WI38 (cell line): ENCODE results near the gene ZC3H8.
"Not testable (repeated sequence)": the region's sequence is repeated elsewhere in the genome, so short reads cannot be mapped to it uniquely, and the experiment has no call there.

Experiments
- H3K4me3 ChIP-seq: 2 replicates; pipeline ENCODE4 v1.5.1; 2011; ENCODE audit warnings: low read depth, mild to moderate bottlenecking, control low read depth, low read length
- TF ChIP-seq, protein P1 (sequence below): IDR thresholded peaks from 2 replicates; pipeline ENCODE4 v1.5.1; 2012; ENCODE audit warnings: low read depth, mild to moderate bottlenecking, control low read depth, low read length

The ZC3H8 gene

DNA sequence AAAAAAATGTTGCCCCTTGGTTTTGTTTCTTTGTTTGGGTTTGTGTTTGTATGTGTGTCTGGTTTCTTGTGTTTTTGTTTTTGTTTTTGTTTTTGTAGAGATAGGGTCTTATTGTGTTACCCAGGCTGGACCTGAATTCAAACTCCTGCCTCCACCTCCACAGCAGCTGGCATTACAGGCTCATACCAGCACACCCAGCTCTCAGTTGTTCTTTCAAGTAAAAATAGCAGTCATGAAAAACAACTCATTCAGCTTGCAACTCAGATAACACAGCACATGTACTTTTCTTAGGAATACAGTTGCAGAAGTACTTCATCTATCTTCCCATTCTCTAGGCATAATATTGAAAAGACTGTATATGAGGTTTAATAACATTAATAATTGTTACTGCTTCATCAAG is 37.0 kb downstream of the ZC3H8 start:
- H3K4me3 ChIP-seq = no peak overlapping the region
- TF ChIP-seq, protein P1, sequence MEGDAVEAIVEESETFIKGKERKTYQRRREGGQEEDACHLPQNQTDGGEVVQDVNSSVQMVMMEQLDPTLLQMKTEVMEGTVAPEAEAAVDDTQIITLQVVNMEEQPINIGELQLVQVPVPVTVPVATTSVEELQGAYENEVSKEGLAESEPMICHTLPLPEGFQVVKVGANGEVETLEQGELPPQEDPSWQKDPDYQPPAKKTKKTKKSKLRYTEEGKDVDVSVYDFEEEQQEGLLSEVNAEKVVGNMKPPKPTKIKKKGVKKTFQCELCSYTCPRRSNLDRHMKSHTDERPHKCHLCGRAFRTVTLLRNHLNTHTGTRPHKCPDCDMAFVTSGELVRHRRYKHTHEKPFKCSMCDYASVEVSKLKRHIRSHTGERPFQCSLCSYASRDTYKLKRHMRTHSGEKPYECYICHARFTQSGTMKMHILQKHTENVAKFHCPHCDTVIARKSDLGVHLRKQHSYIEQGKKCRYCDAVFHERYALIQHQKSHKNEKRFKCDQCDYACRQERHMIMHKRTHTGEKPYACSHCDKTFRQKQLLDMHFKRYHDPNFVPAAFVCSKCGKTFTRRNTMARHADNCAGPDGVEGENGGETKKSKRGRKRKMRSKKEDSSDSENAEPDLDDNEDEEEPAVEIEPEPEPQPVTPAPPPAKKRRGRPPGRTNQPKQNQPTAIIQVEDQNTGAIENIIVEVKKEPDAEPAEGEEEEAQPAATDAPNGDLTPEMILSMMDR = no peak

DNA sequence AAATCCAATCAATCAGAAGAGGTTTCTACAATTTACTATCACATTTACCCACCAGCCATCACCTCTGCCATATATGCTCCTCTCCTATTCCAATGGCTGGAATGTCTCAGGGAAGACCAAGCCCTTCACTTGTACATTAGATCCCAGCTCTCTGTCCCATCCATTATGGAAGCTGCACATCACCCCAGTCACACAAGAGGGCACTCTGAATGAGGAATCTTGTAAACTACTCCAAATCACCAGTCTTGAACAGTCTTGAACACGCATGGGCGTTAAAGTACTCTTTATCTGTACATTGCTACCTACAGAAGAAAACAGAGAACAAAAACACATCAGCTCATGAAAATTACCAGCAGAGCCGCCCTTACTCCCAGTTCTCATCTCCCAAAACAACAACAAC is 38.7 kb downstream of the ZC3H8 start:
- TF ChIP-seq, protein P1 = no peak
- no peak overlapping the region for H3K4me3 ChIP-seq

DNA sequence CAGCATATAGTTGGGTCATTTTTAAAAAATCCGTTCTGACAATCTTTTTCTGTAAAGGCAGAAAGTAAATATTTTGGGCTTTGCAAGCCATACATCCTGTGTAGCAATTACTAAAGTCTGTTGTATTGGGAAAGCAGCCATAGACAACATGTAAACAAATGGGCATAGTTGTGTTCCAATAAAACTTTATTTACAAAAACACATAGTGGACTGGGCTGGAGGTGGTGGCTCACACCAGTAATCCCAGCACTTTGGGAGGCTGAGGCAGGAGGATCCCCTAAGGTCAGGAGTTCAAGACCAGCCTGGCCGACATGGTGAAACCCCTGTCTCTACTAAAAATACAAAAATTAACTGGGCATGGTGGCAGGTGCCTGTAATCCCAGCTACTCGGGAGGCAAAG is 46.9 kb downstream of the ZC3H8 start:
- not testable (repeated sequence) for H3K4me3 ChIP-seq

DNA sequence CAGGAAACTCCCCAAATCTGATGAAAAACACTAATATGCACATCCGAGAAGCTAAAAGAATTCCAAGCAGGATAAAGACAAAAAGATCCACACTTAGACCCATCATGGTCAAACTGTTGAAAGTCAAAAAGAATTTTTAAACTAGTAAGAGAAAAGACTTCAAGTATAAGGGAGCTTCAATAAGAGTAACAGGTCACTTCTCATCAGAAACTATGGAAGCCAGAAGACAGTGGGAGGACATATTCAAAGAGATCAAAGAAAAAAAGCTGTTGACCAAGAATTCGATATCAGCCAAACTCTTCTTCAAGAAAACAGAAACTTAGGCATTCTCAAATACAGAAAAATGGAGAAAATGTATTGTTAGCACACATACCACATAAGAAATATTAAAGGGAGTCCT is 50.4 kb downstream of the ZC3H8 start:
- no peak overlapping the region for H3K4me3 ChIP-seq
- TF ChIP-seq, protein P1 = no peak

DNA sequence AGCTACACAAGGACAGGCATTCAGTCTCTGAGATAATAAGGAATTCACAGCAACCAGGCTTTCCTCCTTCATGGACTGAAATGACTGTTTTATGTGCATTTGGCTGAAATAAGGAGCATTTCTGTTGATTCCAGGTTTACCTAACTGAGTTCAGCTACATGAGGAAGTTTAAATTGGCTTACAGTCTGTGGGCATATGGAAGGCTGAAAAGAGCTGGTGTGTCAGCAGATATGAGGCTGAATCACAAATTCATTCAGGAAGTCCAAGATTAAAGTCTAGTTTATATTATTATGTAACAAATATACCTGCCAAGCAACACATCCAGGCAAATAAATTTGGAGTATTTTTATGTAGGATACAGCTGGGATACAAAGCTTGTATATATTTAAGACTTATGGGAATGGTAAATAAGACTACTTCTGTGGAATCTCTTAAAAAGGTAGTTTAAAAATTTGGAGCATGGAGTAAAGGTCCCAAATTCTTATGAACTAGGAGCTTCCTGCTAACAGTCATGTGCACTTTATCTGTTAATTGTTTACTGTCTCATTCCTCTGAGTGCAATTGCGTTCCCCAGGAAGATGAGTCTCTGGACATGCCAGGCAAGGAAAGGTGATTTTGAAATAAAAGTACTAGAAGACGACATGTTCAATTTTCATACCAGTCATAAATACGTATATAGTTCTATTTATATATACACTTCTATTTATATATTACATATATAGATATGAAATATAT is 53.0 kb downstream of the ZC3H8 start:
- no peak overlapping the region for H3K4me3 ChIP-seq
- TF ChIP-seq, protein P1 = no peak

DNA sequence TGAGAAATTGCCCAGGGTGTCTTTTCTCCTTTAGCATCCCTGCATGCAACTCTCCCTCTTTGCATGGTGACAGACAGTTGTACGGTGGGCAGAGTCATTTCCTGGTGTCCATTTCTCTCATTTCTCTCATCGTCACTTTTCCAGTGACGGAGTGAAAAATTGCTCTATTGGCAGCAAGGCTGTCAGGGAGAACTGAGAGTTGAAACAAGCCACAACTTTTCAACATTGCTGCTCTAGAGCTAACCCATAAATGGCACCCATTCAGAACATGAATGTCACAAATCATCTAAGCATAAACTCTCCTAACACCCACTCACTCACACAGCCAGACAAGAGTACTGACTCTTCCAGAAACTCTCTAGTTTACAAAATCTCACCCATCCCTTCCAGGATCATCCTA is 55.7 kb downstream of the ZC3H8 start:
- TF ChIP-seq, protein P1 = no peak
- H3K4me3 ChIP-seq = no peak overlapping the region

DNA sequence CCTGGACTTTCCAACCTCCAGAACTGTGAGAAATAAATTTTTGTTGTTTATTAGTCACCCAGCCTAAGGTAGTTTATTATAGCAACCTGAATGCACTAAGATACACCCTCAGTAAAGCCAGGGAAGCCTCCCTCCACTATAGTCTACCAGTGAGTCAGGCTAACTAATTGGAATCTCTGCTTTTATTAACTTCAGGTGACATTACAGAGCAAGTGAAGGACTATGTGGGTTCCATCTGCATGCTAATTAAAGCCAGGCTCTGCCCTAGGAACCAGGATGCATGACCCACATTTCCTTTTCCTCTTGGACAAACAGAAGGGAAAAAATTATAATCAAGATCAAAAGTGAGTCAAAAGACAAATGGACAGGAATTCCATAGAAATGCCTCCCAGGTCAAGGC is 56.1 kb downstream of the ZC3H8 start:
- TF ChIP-seq, protein P1 = no peak
- H3K4me3 ChIP-seq = no peak overlapping the region

DNA sequence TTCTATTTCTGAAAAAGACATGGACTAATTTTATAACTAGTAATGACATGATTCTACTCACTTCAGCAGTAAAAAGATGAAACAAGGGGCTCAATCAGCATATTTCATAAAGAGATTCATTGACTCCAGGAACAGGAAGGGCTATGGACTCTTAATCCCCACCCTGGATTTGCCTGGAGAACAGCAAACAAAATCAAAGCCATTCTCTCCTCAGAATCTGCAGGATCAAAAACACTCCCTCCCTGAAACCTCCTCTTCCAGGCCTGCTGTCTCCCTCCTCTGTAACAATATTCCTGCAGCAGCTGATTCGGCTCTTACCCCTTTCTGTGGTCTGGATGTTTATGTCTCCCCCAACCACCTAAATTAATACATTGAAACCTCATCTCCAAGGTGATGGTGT is 57.0 kb downstream of the ZC3H8 start:
- TF ChIP-seq, protein P1 = no peak
- H3K4me3 ChIP-seq = no peak overlapping the region
